Parathyroid adenoma (tissue), 2 donors: ENCODE measurements around the gene SPATS2.
"Not testable (repeated sequence)": the region's sequence is repeated elsewhere in the genome, so short reads cannot be mapped to it uniquely, and the experiment has no call there.

Experiments used
- H2AFZ ChIP-seq: fragments of 300-600 bp; sonication (generic); one replicate; pipeline ENCODE4 v1.7.0; 2017; ENCODE audit warnings: antibody characterized with exemption, mild to moderate bottlenecking
- H3K27ac ChIP-seq: fragments of 300-600 bp; sonication (generic); one replicate; pipeline ENCODE4 v1.7.0; 2017
- H3K27me3 ChIP-seq: fragments of 300-600 bp; sonication (generic); one replicate; pipeline ENCODE4 v1.7.0; 2017; ENCODE audit warnings: low read length; ENCODE audit not compliant: control insufficient read depth, insufficient read depth
- H3K36me3 ChIP-seq: fragments of 300-600 bp; sonication (generic); one replicate; pipeline ENCODE4 v1.7.0; 2017; ENCODE audit warnings: low read length; ENCODE audit not compliant: control insufficient read depth, insufficient read depth
- H3K4me1 ChIP-seq: fragments of 300-600 bp; sonication (generic); one replicate; pipeline ENCODE4 v1.7.0; 2017; ENCODE audit warnings: control low read depth
- H3K4me2 ChIP-seq: fragments of 300-600 bp; sonication (generic); one replicate; pipeline ENCODE4 v1.7.0; 2017; ENCODE audit warnings: low read length
- H3K4me3 ChIP-seq: fragments of 300-600 bp; sonication (generic); one replicate; pipeline ENCODE4 v1.7.0; 2017; ENCODE audit warnings: low read depth, low read length
- H3K79me2 ChIP-seq: fragments of 300-600 bp; sonication (generic); one replicate; pipeline ENCODE4 v1.7.0; 2017; ENCODE audit warnings: control low read depth
- H3K9ac ChIP-seq: fragments of 300-600 bp; sonication (generic); one replicate; pipeline ENCODE4 v1.7.0; 2017; ENCODE audit warnings: mild to moderate bottlenecking
- H3K9me3 ChIP-seq: fragments of 300-600 bp; sonication (generic); one replicate; pipeline ENCODE4 v1.7.0; 2017; ENCODE audit warnings: low read length; ENCODE audit not compliant: control insufficient read depth
- TF ChIP-seq, protein P1 (sequence below): fragments of 300-600 bp; sonication (generic); IDR thresholded peaks from one replicate; pipeline ENCODE4 v1.7.0; 2017; ENCODE audit warnings: antibody characterized with exemption, mild to moderate bottlenecking
- donor health status: primary hyperparathyroidism.

Gene SPATS2

DNA sequence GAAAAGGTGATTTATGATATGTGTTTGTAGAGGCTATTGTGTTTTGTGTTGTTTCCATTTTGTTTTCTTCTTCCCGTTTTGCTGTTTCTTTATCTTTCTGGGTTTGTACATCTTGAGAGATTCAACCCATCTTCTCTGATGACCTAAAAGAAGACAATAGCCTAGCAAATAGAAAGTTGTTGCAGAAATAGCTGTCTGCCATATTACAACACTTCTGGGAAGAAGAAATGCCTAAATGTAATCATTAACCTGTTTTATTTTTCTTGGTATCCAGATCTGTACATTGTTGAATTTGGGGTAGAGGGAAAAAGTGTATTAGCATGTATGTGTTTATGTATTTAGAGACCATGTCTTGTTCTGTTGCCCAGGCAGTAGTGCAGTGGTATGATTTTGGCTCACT lies 50.3 kb downstream of the SPATS2 start:
- no peak overlapping the region for H3K9ac ChIP-seq
- H3K36me3 ChIP-seq: no peaks in the 10 kb centered on the region
- no peak overlapping the region for H3K4me3 ChIP-seq
- no peaks in the 10 kb centered on the region for H3K27me3 ChIP-seq
- TF ChIP-seq, protein P1, sequence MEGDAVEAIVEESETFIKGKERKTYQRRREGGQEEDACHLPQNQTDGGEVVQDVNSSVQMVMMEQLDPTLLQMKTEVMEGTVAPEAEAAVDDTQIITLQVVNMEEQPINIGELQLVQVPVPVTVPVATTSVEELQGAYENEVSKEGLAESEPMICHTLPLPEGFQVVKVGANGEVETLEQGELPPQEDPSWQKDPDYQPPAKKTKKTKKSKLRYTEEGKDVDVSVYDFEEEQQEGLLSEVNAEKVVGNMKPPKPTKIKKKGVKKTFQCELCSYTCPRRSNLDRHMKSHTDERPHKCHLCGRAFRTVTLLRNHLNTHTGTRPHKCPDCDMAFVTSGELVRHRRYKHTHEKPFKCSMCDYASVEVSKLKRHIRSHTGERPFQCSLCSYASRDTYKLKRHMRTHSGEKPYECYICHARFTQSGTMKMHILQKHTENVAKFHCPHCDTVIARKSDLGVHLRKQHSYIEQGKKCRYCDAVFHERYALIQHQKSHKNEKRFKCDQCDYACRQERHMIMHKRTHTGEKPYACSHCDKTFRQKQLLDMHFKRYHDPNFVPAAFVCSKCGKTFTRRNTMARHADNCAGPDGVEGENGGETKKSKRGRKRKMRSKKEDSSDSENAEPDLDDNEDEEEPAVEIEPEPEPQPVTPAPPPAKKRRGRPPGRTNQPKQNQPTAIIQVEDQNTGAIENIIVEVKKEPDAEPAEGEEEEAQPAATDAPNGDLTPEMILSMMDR: no peak
- no peak overlapping the region for H3K4me2 ChIP-seq
- H2AFZ ChIP-seq: no peak overlapping the region
- H3K79me2 ChIP-seq: peaks cover 3% of the 10 kb centered on the region
- peaks cover 3% of the 10 kb centered on the region for H3K4me1 ChIP-seq
- no peaks in the 10 kb centered on the region for H3K9me3 ChIP-seq
- no peak overlapping the region for H3K27ac ChIP-seq

DNA sequence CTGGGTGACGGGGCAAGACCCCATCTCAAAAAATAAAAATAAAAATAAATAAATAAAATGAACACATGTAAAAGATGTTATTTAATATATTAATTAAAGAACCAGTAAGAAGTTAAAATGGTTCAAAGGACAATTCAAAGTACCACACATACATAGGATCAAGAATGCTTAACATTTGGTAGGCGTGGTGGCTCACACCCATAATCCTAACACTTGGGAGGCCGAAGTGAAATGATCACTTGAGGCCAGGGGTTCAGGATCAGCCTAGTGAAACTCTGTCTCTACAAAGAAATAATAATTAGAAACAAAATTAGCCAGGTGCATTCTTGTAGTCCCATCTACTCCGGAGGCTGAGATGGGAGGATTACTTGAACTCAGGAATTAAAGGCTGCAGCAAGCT lies 53.3 kb downstream of the SPATS2 start:
- H3K4me2 ChIP-seq: no peak overlapping the region
- no peak overlapping the region for H3K4me3 ChIP-seq
- H2AFZ ChIP-seq: no peak overlapping the region
- H3K36me3 ChIP-seq: no peaks in the 10 kb centered on the region
- H3K4me1 ChIP-seq: peaks cover 3% of the 10 kb centered on the region
- no peaks in the 10 kb centered on the region for H3K9me3 ChIP-seq
- H3K27me3 ChIP-seq: no peaks in the 10 kb centered on the region
- H3K79me2 ChIP-seq: peaks cover 8% of the 10 kb centered on the region
- TF ChIP-seq, protein P1: no peak
- H3K9ac ChIP-seq: no peak overlapping the region
- no peak overlapping the region for H3K27ac ChIP-seq

DNA sequence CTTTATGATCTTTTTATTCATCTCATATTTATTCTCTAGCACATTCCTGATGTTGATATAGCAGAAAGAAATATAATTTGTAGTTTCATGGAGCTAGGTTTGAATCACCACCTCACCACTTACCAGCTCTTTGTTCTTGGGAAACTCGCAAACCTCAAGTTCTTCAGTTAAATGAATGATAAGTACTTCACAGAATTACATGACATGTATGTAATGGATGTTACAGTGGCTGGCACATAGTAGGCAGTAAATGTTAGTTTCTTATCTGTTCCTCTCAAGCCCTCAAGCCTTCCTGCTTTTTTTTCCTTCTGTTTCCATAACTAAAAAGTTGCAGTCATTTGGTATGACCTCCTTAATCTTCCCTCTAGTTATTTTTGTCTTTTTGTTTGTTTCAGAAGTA lies 54.9 kb downstream of the SPATS2 start:
- peaks cover 3% of the 10 kb centered on the region for H3K4me1 ChIP-seq
- no peaks in the 10 kb centered on the region for H3K27me3 ChIP-seq
- peaks cover 12% of the 10 kb centered on the region for H3K79me2 ChIP-seq
- no peaks in the 10 kb centered on the region for H3K36me3 ChIP-seq
- H3K4me3 ChIP-seq: no peak overlapping the region
- H3K9me3 ChIP-seq: no peaks in the 10 kb centered on the region
- TF ChIP-seq, protein P1: no peak
- no peak overlapping the region for H3K4me2 ChIP-seq
- H3K9ac ChIP-seq: no peak overlapping the region
- no peak overlapping the region for H3K27ac ChIP-seq
- no peak overlapping the region for H2AFZ ChIP-seq

DNA sequence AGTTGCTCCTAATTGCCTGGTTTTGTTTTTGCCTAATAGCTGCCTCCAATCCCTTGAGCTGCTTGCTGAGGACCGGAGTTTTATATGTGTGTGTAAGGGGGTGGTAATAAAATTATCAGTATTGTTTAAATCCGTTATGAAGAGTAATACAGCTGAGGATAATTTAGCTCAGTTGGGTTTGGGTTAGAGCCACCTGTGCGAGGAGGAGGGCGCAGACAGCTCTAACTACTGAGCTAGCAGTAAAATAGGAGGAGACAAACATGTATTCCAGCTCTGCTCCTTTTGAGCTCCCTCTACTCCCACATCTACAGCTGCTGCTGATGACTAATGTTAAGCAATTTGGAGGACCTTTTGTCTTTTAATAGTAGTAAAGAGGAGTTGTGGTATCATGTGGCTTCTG lies 61.5 kb downstream of the SPATS2 start:
- Histone ChIP-seq H3K9me3 (no peaks in the 10 kb centered on the region), H2AFZ (no peak overlapping the region), H3K27ac (no peak overlapping the region), H3K79me2 (peaks cover 17% of the 10 kb centered on the region), H3K27me3 (no peaks in the 10 kb centered on the region), H3K9ac (no peak overlapping the region), H3K4me3 (no peak overlapping the region), H3K4me2 (no peak overlapping the region), H3K4me1 (no peaks in the 10 kb centered on the region), H3K36me3 (no peaks in the 10 kb centered on the region)
- TF ChIP-seq, protein P1: no peak

DNA sequence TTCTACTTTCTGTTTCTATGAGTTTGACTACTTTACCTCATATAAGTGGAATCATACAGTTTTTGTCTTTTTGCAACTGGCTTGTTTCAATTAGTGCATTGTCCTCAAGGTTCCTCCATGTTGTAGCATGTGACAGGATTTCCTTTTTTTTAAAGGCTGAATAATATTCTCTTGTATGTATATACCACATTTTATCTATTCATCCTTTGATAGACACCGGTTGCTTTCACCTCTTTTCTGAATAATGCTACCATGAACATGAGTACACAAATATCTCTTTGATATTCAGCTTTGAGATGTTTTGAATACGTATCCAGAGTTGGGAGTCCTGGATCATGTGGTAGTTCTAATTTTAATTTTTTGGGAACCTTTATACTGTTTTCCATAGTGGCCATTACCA lies 65.4 kb downstream of the SPATS2 start:
- Histone ChIP-seq H3K4me2 (no peak overlapping the region), H3K9ac (no peak overlapping the region), H3K4me1 (no peaks in the 10 kb centered on the region), H2AFZ (no peak overlapping the region), H3K4me3 (no peak overlapping the region), H3K79me2 (peaks cover 7% of the 10 kb centered on the region), H3K27me3 (no peaks in the 10 kb centered on the region), H3K36me3 (no peaks in the 10 kb centered on the region), H3K9me3 (no peaks in the 10 kb centered on the region), H3K27ac (no peak overlapping the region)
- TF ChIP-seq, protein P1: no peak

DNA sequence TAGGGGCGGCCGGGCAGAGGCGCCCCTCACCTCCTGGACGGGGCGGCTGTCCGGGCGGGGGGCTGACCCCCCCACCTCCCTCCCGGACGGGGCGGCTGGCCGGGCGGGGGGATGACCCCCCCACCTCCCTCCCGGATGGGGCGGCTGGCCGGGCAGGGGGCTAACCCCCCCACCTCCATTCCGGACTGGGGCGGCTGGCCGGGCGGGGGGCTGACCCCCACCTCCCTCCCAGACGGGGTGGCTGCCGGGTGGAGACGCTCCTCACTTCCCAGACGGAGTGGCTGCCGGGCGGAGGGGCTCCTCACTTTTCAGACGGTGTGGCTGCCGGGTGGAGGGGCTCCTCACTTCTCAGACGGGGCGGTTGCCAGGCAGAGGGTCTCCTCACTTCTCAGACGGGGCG lies 69.5 kb downstream of the SPATS2 start:
- not testable (repeated sequence) for H2AFZ ChIP-seq, H3K79me2 ChIP-seq, H3K27ac ChIP-seq, H3K4me2 ChIP-seq, H3K9ac ChIP-seq, H3K4me1 ChIP-seq, H3K36me3 ChIP-seq, H3K27me3 ChIP-seq, H3K9me3 ChIP-seq, H3K4me3 ChIP-seq
